IPS-11a (cell line): ENCODE results near the gene CELA3B.
A peak's percentile ranks its signal among the peaks of the same experiment; 100 is the strongest.
"Not testable (repeated sequence)": the region's sequence is repeated elsewhere in the genome, so short reads cannot be mapped to it uniquely, and the experiment has no call there.

ENCODE experiments used
- H3K4me3 ChIP-seq: one replicate; pipeline ENCODE4 v1.5.1; 2013; ENCODE audit warnings: low read depth, low read length, control low read depth

Gene CELA3B

GRCh38 chr1:21976703-21977239 lies at the start of gene CELA3B:
Gene CELA3B, plus strand, starts transcription at chr1:21977022. Its CDS starts 18 bp downstream, at chr1:21977040.
- not testable (repeated sequence) for H3K4me3 ChIP-seq

GRCh38 chr1:21927533-21928237 lies 49.1 kb upstream of the CELA3B start:
- H3K4me3 ChIP-seq: no peak overlapping the region

- no peak overlapping the region for H3K4me3 ChIP-seq
Measured at GRCh38 chr1:21930080-21930571, 46.7 kb upstream of the CELA3B start.

- H3K4me3 ChIP-seq: no peak overlapping the region
Measured at GRCh38 chr1:21930629-21931170, 46.1 kb upstream of the CELA3B start.

- H3K4me3 ChIP-seq: no peak overlapping the region
Measured at GRCh38 chr1:21931171-21932093, 45.4 kb upstream of the CELA3B start.

- H3K4me3 ChIP-seq: no peak overlapping the region
Measured at GRCh38 chr1:21932127-21932526, 44.7 kb upstream of the CELA3B start.

GRCh38 chr1:21933397-21934248 lies 43.2 kb upstream of the CELA3B start:
- no peak overlapping the region for H3K4me3 ChIP-seq

GRCh38 chr1:21935393-21935804 lies 41.4 kb upstream of the CELA3B start:
- H3K4me3 ChIP-seq: no peak overlapping the region

- no peak overlapping the region for H3K4me3 ChIP-seq
Measured at GRCh38 chr1:21935891-21936365, 40.9 kb upstream of the CELA3B start.

- peak overlapping the region; percentile 50 for H3K4me3 ChIP-seq
Measured at GRCh38 chr1:21936366-21937031, 40.3 kb upstream of the CELA3B start.

- peak within 1 kb of the TSS; percentile 50 for H3K4me3 ChIP-seq
Measured at GRCh38 chr1:21937034-21937371, 39.8 kb upstream of the CELA3B start, which contains the start of gene HSPG2. Gene HSPG2, minus strand, starts transcription at chr1:21937310. Its CDS starts 93 bp downstream, at chr1:21937217.

GRCh38 chr1:21937372-21938121 lies 39.3 kb upstream of the CELA3B start:
- H3K4me3 ChIP-seq: peak overlapping the region; percentile 34

GRCh38 chr1:21938732-21939538 lies 37.9 kb upstream of the CELA3B start:
- H3K4me3 ChIP-seq: no peak overlapping the region

GRCh38 chr1:21939650-21940374 lies 37.0 kb upstream of the CELA3B start:
- no peak overlapping the region for H3K4me3 ChIP-seq

GRCh38 chr1:21940492-21940891 lies 36.3 kb upstream of the CELA3B start:
- no peak overlapping the region for H3K4me3 ChIP-seq

GRCh38 chr1:21941370-21941769 lies 35.5 kb upstream of the CELA3B start:
- no peak overlapping the region for H3K4me3 ChIP-seq

- no peak overlapping the region for H3K4me3 ChIP-seq
Measured at GRCh38 chr1:21942464-21942863, 34.4 kb upstream of the CELA3B start.
